Activated CD8-positive, alpha-beta T cell treated with anti-CD3 and anti-CD28 coated beads for 36 hours (primary cell): ENCODE data around the gene TGIF2. TPM values are rescaled to one million over a fixed set of nuclear protein-coding genes. Genes with fewer than 3 reads are reported as not detected.
A peak's percentile ranks its signal among the peaks of the same experiment; 100 is the strongest.

ENCODE experiments used
- ATAC-seq: fragments of 200-7000 bp; cut with Tn5 transposase; one replicate; pipeline ENCODE4 v1.10.0; 2021; ENCODE audit warnings: mild to moderate bottlenecking, moderate library complexity
- CTCF ChIA-PET: fragments of 350-600 bp; sonication (Branson Sonifier 250); formaldehyde crosslinking; loops from one replicate; lab custom pipeline; 2021; ENCODE audit warnings: antibody characterized with exemption; lab: Charles Lee
- POLR2A ChIA-PET: fragments of 350-600 bp; sonication (Branson Sonifier 250); formaldehyde crosslinking; loops from one replicate; lab custom pipeline; 2021; ENCODE audit warnings: antibody characterized with exemption; lab: Charles Lee
- DNase-seq: peaks from one replicate; pipeline ENCODE4 v3.0.0-alpha.2; 2020
- H3K27ac Mint-ChIP-seq: one replicate; pipeline ENCODE4 v1.8.0; 2021; ENCODE audit warnings: mild to moderate bottlenecking, mixed read lengths
- H3K27me3 Mint-ChIP-seq: one replicate; pipeline ENCODE4 v1.8.0; 2021; ENCODE audit warnings: mixed read lengths
- H3K36me3 Mint-ChIP-seq: one replicate; pipeline ENCODE4 v1.8.0; 2021; ENCODE audit warnings: low read depth, mixed read lengths
- H3K4me1 Mint-ChIP-seq: one replicate; pipeline ENCODE4 v1.8.0; 2021; ENCODE audit warnings: low read depth, mixed read lengths
- H3K4me3 Mint-ChIP-seq: one replicate; pipeline ENCODE4 v1.8.0; 2021; ENCODE audit warnings: mild to moderate bottlenecking, moderate library complexity, mixed read lengths
- H3K9me3 Mint-ChIP-seq: one replicate; pipeline ENCODE4 v1.8.0; 2021; ENCODE audit warnings: mixed read lengths
- intact Hi-C: fragments of 100-400 bp; cut with micrococcal nuclease; formaldehyde crosslinking; loops from one replicate; pipeline ENCODE4 v1.10.0; 2022
- total RNA-seq, 2 experiments: library from RNA; stranded (reverse); gene quantifications; one replicate each; pipeline ENCODE4 v1.2.3, GENCODE V29; 2021
- TF ChIP-seq, protein P1 (sequence below): fragments of 200-600 bp; IDR thresholded peaks from one replicate; pipeline ENCODE4 v1.8.0; 2022; ENCODE audit warnings: antibody characterized with exemption, mild to moderate bottlenecking

The TGIF2 gene
- total RNA-seq, 2 experiments from 2014 or later = 55.3 to 56.8 TPM

DNA sequence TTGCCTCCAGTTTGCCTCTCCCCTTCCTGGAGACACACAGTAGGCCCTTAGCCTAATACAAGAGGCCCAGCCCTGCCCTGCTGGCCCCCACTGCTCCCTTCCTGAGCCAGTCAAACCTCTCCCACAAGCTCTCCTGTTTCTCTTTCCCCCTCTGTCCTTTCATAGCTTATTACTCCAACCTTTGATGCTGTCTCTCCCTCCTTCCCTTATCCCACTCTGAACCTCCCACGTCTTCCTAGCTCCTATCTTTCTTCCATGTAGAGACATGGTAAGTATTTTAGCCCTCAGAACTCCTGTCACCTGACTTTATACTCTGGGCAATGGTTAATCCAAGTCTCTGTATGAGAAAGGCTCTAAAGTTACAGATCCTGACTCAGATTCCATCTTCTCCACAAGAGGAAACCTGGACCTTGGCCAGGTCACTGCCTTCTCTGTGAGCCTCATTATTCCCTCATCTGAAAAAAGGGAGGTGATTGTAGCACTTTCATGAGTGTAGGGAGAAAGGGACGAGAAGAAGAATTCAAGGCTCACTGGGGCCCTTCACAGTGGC is 6.7 kb downstream of the TGIF2 start:
- Mint-ChIP-seq H3K9me3 (no peaks in the 10 kb centered on the region), H3K27me3 (no peaks in the 10 kb centered on the region), H3K36me3 (peaks cover 61% of the 10 kb centered on the region), H3K4me1 (peaks cover 49% of the 10 kb centered on the region), H3K4me3 (no peak overlapping the region), H3K27ac (peak overlapping the region; percentile 72)
- CTCF ChIA-PET = interaction anchor here (0.7 kb wide), 1 partner anchor 26 kb away, joined by 3 read pairs; the partner anchor contains the start of gene RAB5IF
- POLR2A ChIA-PET = interaction anchor here (1.3 to 13.8 kb wide), 2 partner anchors 11 kb away, joined by 4 to 214 read pairs; no protein-coding TSS in a partner anchor
- DNase-seq (no peak), ATAC-seq (no peak)
- TF ChIP-seq, protein P1, sequence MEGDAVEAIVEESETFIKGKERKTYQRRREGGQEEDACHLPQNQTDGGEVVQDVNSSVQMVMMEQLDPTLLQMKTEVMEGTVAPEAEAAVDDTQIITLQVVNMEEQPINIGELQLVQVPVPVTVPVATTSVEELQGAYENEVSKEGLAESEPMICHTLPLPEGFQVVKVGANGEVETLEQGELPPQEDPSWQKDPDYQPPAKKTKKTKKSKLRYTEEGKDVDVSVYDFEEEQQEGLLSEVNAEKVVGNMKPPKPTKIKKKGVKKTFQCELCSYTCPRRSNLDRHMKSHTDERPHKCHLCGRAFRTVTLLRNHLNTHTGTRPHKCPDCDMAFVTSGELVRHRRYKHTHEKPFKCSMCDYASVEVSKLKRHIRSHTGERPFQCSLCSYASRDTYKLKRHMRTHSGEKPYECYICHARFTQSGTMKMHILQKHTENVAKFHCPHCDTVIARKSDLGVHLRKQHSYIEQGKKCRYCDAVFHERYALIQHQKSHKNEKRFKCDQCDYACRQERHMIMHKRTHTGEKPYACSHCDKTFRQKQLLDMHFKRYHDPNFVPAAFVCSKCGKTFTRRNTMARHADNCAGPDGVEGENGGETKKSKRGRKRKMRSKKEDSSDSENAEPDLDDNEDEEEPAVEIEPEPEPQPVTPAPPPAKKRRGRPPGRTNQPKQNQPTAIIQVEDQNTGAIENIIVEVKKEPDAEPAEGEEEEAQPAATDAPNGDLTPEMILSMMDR = no peak
- intact Hi-C loops = no loop called here

- TF ChIP-seq, protein P1 = no peak
- no peaks in the 10 kb centered on the region for H3K27me3 Mint-ChIP-seq
- DNase-seq (peak; percentile 65), ATAC-seq (peak; percentile 97)
- intact Hi-C loops = no loop called here
- H3K9me3 Mint-ChIP-seq = no peaks in the 10 kb centered on the region
- H3K4me1 Mint-ChIP-seq = peaks cover 44% of the 10 kb centered on the region
- peaks cover 58% of the 10 kb centered on the region for H3K36me3 Mint-ChIP-seq
- POLR2A ChIA-PET = interaction anchor here (1.3 kb wide), 1 partner anchor 9 kb away, joined by 6 read pairs; the partner anchor contains the start of gene TGIF2
- CTCF ChIA-PET = no interaction called here
- peak overlapping the region; percentile 85 for H3K27ac Mint-ChIP-seq
- no peak overlapping the region for H3K4me3 Mint-ChIP-seq
These were observed 8.9 kb downstream of the TGIF2 start for GRCh38 chr20:36582322-36582721.

DNA sequence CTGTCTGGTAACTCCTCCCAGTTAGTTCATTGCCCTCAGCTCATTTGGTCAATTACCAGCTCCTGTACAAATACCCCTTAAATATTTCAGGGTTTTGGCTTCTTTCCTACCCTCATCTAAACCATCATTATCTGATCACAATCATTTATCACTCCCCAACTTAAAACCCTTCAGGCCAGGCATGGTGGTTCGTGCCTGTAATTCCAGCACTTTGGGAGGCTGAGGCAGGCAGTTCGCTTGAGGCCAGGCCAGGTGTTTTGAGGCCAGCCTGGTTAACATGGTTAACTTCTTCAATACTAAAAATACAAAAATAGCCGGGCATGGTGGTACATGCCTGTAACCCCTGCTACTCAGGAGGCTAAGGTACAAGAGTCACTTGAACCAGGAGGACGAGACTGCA is 9.4 kb downstream of the TGIF2 start:
- ChIA-PET CTCF (no interaction called here), POLR2A (interaction anchor here (1.3 kb wide), 1 partner anchor 9 kb away, joined by 6 read pairs; the partner anchor contains the start of gene TGIF2)
- H3K9me3 Mint-ChIP-seq = no peaks in the 10 kb centered on the region
- TF ChIP-seq, protein P1 = no peak
- no peak for DNase-seq
- H3K27ac Mint-ChIP-seq = peak overlapping the region; percentile 85
- H3K36me3 Mint-ChIP-seq = peaks cover 61% of the 10 kb centered on the region
- peaks cover 49% of the 10 kb centered on the region for H3K4me1 Mint-ChIP-seq
- no peak for ATAC-seq
- no peaks in the 10 kb centered on the region for H3K27me3 Mint-ChIP-seq
- H3K4me3 Mint-ChIP-seq = no peak overlapping the region
- intact Hi-C loops = no loop called here

DNA sequence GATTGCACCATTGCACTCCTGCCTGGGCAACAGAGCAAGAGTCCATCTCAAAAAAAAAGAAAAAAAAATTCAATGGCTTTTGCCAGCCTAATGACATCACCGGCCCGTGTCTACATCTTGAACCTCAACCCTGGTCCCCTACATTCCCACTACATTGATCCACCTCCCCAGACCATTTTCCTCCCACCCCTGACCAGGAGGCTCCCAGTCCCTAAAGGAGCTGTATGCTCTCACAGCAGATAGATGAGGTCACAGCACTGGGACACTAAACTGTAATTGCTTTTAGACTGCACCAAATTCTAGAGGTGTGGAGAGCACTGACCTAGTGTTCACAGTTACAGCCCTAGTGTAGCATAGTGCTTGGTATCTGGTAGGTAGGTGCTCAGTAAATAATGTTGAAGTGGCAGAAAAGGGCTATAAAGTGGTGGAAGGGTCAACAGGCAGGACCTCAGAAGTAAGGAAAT is 10.7 kb downstream of the TGIF2 start:
- Mint-ChIP-seq H3K4me1 (peaks cover 45% of the 10 kb centered on the region), H3K27ac (peak overlapping the region; percentile 62), H3K4me3 (no peak overlapping the region), H3K9me3 (no peaks in the 10 kb centered on the region), H3K36me3 (peaks cover 55% of the 10 kb centered on the region), H3K27me3 (no peaks in the 10 kb centered on the region)
- DNase-seq = no peak
- no peak for ATAC-seq
- TF ChIP-seq, protein P1 = no peak
- intact Hi-C loops = no loop called here
- ChIA-PET CTCF (interaction anchor here (0.6 kb wide), 1 partner anchor 188 kb away, joined by 3 read pairs; no protein-coding TSS in a partner anchor), POLR2A (interaction anchor here (0.6 to 16.3 kb wide), 3 partner anchors 9 to 502 kb away, joined by 3 to 214 read pairs (median 4); partner anchors contain the start of gene TGIF2)
